ENCODE data around the gene TMEM238L. TPM values are rescaled to one million over a fixed set of nuclear protein-coding genes. Genes with fewer than 3 reads are reported as not detected.
A peak's percentile ranks its signal among the peaks of the same experiment; 100 is the strongest.
"Not testable (repeated sequence)": the region's sequence is repeated elsewhere in the genome, so short reads cannot be mapped to it uniquely, and the experiment has no call there.

TMEM238L gene, protein sequence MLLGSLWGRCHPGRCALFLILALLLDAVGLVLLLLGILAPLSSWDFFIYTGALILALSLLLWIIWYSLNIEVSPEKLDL
- not detected in 2 replicates for total RNA-seq

DNA sequence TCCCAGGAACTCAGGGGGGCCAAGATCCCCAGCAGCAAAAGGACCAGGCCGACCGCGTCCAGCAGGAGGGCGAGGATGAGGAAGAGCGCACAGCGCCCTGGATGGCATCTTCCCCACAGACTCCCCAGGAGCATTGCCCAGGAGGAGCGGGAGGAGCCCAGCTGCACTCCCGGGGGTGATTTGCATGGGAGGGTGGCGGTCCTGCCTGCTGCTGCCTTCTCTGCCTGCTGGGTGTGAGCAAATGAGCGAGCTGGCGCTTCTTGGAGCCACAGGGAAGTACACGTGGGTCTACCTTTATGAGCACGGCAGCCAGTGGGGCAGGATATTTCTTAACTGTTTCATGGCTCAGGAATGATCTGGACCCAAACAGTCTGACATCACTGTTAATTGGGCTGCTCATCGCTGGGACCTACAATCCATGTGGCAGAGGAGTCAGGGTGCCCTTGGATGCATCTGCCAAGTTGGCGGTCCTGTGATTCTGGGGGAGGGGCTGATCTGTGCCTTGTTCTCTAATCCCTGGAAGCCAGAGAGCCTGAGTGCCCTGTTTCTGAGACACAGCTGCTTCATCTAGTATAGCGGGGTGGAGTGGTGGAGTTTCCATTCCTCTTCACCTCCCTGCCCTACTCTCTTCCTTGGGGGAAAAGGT is at the start of gene TMEM238L:
TSS of gene TMEM238L (minus strand) at position 270 of the 646 bp plus-strand sequence. CDS start at position 134, 136 bp downstream.
- no peaks in the 10 kb centered on the region for H3K9me3 Mint-ChIP-seq
- no peak within 1 kb of the TSS for H3K4me3 Mint-ChIP-seq
- DNase-seq (ENCODE audit: low spot score) = no peak
- no peaks in the 10 kb centered on the region for H3K4me1 Mint-ChIP-seq (ENCODE audit: low read depth)
- intact Hi-C loops (cut with micrococcal nuclease) = no loop called here
- H3K27ac Mint-ChIP-seq = no peak within 1 kb of the TSS
- H3K36me3 Mint-ChIP-seq (ENCODE audit: low read depth) = no peaks in the 10 kb centered on the region
- H3K27me3 Mint-ChIP-seq (ENCODE audit: insufficient read depth) = peaks cover 2% of the 10 kb centered on the region

DNA sequence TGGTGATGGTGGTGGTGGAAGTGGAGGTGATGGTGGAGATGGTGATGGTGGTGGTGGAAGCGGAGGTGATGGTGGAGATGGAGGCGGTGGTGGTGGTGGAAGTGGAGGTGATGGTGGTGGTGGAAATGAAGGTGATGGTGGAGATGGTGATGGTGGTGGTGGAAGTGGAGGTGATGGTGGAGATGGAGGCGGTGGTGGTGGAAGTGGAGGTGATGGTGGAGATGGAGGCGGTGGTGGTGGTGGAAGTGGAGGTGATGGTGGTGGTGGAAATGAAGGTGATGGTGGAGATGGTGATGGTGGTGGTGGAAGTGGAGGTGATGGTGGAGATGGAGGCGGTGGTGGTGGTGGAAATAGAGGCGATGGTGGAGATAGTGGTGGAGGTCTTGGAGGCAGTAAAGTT is 42.7 kb upstream of the TMEM238L start:
- not testable (repeated sequence) for H3K9me3 Mint-ChIP-seq; H3K4me3 Mint-ChIP-seq; H3K4me1 Mint-ChIP-seq (ENCODE audit: low read depth); DNase-seq (ENCODE audit: low spot score); H3K36me3 Mint-ChIP-seq (ENCODE audit: low read depth); H3K27ac Mint-ChIP-seq
- peaks cover 15% of the 10 kb centered on the region for H3K27me3 Mint-ChIP-seq (ENCODE audit: insufficient read depth)
- intact Hi-C loops (cut with micrococcal nuclease) = loop anchor here (5.0 kb wide), 2 partner anchors 149 to 214 kb away; partner anchors contain the start of genes ADPRM and SCO1

DNA sequence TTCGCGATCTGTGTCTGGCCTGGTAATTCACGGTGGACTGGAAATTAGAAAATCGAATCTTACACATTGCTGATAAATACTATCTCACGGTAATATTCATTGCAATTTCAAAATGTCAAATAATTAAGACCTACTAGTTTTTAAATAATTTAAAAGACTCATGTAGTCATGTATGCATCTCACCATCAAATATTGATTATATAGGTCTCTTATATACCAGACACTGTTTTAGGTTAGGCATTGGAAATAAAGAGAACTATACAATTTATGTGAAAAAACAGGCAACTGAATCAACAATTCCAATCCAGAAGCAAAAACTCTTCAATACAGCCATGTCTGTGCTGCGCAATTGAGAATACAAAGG is 41.5 kb upstream of the TMEM238L start:
- intact Hi-C loops (cut with micrococcal nuclease) = loop anchor here (1.0 to 5.0 kb wide), 4 partner anchors 73 to 213 kb away; partner anchors contain the start of genes ADPRM and SCO1

DNA sequence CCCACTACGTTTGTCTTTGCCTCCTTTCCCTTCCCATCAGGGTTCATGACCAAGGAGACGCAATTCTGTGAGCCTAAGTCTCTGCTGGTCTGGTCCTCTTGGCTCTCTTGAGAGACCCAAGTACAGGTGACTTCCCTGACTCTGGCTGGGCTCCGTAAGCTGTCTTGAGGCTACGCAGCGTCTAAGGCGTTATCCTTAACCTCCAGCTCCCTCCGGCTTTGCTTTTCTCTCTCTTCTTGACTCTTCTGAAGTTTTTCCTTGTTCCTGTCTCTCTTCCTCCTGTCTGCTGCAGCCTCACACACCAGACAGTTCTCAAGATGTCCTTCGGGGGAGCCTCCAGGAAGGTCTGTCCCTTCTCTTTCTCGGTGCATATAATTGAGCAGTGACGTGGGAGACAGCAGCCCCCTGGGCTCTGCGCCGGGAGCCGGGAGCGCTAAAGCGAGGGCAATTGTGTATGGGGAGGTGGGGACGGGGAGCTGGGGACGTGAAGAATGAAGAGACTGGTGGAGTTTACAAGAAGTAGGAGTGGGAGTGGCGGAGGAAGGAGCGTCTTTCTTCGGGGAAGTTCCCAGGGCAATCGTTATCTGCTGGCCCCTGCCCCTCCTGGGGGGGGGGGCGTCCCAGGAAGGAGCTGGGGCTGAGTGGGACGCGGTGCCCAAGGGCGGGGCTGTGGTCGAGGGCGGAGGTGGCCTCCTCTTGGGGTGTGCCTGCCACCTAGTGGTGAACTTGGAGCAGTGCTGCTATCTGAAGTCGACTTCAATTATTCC is 40.9 kb upstream of the TMEM238L start:
- H3K4me3 Mint-ChIP-seq = peak overlapping the region; percentile 69
- peaks cover 12% of the 10 kb centered on the region for H3K27me3 Mint-ChIP-seq (ENCODE audit: insufficient read depth)
- DNase-seq (ENCODE audit: low spot score) = peak; percentile 49
- H3K27ac Mint-ChIP-seq = no peak overlapping the region
- H3K36me3 Mint-ChIP-seq (ENCODE audit: low read depth) = no peaks in the 10 kb centered on the region
- no peaks in the 10 kb centered on the region for H3K9me3 Mint-ChIP-seq
- intact Hi-C loops (cut with micrococcal nuclease) = loop anchor here (1.0 to 5.0 kb wide), 4 partner anchors 73 to 213 kb away; partner anchors contain the start of genes ADPRM and SCO1
- H3K4me1 Mint-ChIP-seq (ENCODE audit: low read depth) = peaks cover 6% of the 10 kb centered on the region

More for the DNA sequence above, 41.5 kb upstream of the TMEM238L start:
- H3K4me1 Mint-ChIP-seq (ENCODE audit: low read depth) = peaks cover 6% of the 10 kb centered on the region
- peak overlapping the region; percentile 25 for H3K4me3 Mint-ChIP-seq
- no peaks in the 10 kb centered on the region for H3K9me3 Mint-ChIP-seq
- H3K27ac Mint-ChIP-seq = no peak overlapping the region
- DNase-seq (ENCODE audit: low spot score) = no peak
- H3K27me3 Mint-ChIP-seq (ENCODE audit: insufficient read depth) = peaks cover 12% of the 10 kb centered on the region
- no peaks in the 10 kb centered on the region for H3K36me3 Mint-ChIP-seq (ENCODE audit: low read depth)

DNA sequence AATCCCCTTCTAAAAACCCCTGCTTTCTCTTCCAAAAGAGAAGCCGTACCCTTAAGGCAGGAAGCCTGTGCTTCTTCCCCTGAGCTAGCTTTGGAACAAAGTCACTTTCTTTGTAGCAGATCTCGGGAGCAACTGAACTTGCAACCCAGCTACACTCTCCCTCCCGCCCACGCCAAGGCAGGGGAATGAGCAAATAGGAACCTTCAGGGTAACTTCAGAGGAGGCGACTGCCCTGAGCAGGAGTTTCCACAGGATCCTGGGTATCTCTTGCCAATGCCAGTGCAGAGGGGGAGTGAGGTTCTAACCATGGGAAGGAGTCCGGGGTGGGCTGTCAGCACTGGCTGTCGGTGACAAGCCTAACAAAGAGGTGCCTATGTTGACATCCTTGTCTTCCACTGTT is 39.9 kb upstream of the TMEM238L start:
- intact Hi-C loops (cut with micrococcal nuclease) = no loop called here
- H3K4me3 Mint-ChIP-seq = no peak overlapping the region
- peaks cover 6% of the 10 kb centered on the region for H3K4me1 Mint-ChIP-seq (ENCODE audit: low read depth)
- no peak for DNase-seq (ENCODE audit: low spot score)
- peaks cover 12% of the 10 kb centered on the region for H3K27me3 Mint-ChIP-seq (ENCODE audit: insufficient read depth)
- H3K27ac Mint-ChIP-seq = no peak overlapping the region
- no peaks in the 10 kb centered on the region for H3K36me3 Mint-ChIP-seq (ENCODE audit: low read depth)
- H3K9me3 Mint-ChIP-seq = no peaks in the 10 kb centered on the region

DNA sequence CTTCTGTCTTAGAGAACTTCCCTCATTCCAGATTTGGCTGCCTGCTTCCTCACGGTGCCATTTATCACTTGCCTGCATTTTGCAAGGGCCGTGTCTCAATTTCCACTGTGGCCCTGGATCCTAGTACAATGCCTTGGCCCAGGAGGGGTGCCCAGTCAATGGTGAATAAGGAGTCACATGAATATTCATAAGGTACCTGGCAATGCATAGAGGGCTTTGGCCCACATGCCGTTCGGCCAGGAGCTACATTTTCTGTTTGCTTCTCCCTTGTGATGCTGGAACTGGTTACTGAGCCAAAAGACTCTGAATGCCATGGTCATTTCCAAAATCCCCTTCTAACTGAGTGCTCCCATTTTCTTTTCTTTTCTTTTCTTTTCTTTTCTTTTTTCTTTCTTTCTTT is 38.8 kb upstream of the TMEM238L start:
- DNase-seq (ENCODE audit: low spot score) = no peak
- Mint-ChIP-seq H3K9me3 (no peaks in the 10 kb centered on the region), H3K36me3 (ENCODE audit: low read depth) (no peaks in the 10 kb centered on the region), H3K27ac (no peak overlapping the region), H3K27me3 (ENCODE audit: insufficient read depth) (peaks cover 12% of the 10 kb centered on the region), H3K4me3 (no peak overlapping the region), H3K4me1 (ENCODE audit: low read depth) (peaks cover 6% of the 10 kb centered on the region)
- intact Hi-C loops (cut with micrococcal nuclease) = no loop called here

DNA sequence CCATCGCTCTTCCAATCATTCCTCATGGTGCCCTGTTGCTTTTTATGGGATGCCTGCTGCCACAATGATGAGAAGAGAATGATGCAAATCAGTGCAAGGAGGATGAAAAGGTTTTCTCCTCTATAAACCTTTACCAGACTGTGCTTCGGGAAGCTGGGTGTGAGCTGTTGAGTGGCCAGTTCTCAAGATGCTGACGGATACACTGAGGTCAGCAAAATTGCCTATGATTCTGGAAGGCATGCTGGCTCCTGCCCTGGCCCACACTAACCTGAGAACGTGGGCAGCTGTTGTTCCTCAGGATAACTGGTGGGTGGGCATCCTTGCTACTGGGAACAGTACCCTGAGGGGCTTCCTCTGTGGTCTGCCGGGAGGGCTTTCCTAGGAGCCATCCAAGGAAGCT is 34.8 kb upstream of the TMEM238L start:
- no peak overlapping the region for H3K4me3 Mint-ChIP-seq
- H3K27me3 Mint-ChIP-seq (ENCODE audit: insufficient read depth) = peaks cover 8% of the 10 kb centered on the region
- H3K4me1 Mint-ChIP-seq (ENCODE audit: low read depth) = no peaks in the 10 kb centered on the region
- no peak overlapping the region for H3K27ac Mint-ChIP-seq
- no peak for DNase-seq (ENCODE audit: low spot score)
- H3K9me3 Mint-ChIP-seq = no peaks in the 10 kb centered on the region
- intact Hi-C loops (cut with micrococcal nuclease) = no loop called here
- no peaks in the 10 kb centered on the region for H3K36me3 Mint-ChIP-seq (ENCODE audit: low read depth)

DNA sequence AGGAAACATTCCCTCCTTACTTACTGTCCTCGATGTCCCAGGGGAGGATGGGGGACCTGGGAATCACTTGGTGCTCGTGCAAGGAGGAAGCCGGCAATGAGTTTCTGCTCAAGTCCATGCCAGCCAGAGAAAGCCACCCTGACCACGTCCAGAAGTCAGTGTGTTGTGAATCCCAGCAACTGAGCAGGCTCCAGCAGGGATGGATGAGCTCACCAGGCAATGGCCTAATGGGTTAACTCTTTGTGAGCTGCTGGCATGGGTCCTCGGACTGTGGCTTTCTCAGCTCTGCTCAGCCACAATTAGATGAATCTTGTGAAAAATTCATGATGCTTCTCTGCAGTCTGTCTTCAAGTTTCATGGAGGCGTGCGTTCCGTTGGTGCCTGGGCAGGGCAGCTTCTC is 34.0 kb upstream of the TMEM238L start, which contains the start of gene PIRT:
TSS of gene PIRT (minus strand) at position 167 of the 400 bp plus-strand sequence. CDS start 12,442 bp downstream, outside the sequence.
- no peak within 1 kb of the TSS for H3K4me3 Mint-ChIP-seq
- DNase-seq (ENCODE audit: low spot score) = no peak
- no peaks in the 10 kb centered on the region for H3K36me3 Mint-ChIP-seq (ENCODE audit: low read depth)
- H3K9me3 Mint-ChIP-seq = no peaks in the 10 kb centered on the region
- intact Hi-C loops (cut with micrococcal nuclease) = no loop called here
- H3K27me3 Mint-ChIP-seq (ENCODE audit: insufficient read depth) = peaks cover 4% of the 10 kb centered on the region
- no peak within 1 kb of the TSS for H3K27ac Mint-ChIP-seq
- no peaks in the 10 kb centered on the region for H3K4me1 Mint-ChIP-seq (ENCODE audit: low read depth)

DNA sequence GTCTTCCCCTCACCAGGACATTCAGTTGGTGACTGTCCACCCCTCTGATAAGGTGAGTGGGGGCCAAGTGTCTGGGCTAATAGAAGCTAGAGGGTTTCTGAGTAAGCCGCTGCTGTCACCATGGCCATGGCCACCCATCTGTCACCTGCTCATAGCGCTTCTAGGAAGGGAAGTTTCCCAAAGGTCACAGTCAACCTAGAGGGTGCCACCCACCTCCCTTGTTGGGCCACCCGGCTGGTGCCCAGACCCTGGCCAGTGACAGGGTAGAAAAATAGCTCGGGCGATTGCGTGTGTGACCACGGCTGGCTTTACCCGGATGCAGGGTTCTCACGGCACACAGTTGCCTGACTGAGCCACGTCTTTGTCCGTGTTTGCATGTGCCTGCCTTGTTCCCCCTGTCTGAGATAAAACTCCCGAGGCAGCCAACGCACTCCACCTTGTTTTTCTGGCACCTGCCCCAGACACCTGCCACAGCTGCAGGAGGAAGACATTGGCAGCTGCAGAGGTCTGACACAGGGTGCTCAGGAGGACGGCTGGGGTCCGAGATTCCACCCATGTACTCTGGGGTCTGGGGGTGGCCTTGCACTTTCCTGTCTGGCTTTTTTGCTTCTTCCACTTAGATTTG is 33.2 kb upstream of the TMEM238L start:
- H3K27ac Mint-ChIP-seq = no peak overlapping the region
- no peak overlapping the region for H3K4me3 Mint-ChIP-seq
- H3K9me3 Mint-ChIP-seq = no peaks in the 10 kb centered on the region
- no peaks in the 10 kb centered on the region for H3K4me1 Mint-ChIP-seq (ENCODE audit: low read depth)
- no peaks in the 10 kb centered on the region for H3K27me3 Mint-ChIP-seq (ENCODE audit: insufficient read depth)
- H3K36me3 Mint-ChIP-seq (ENCODE audit: low read depth) = no peaks in the 10 kb centered on the region
- DNase-seq (ENCODE audit: low spot score) = no peak
- intact Hi-C loops (cut with micrococcal nuclease) = no loop called here

DNA sequence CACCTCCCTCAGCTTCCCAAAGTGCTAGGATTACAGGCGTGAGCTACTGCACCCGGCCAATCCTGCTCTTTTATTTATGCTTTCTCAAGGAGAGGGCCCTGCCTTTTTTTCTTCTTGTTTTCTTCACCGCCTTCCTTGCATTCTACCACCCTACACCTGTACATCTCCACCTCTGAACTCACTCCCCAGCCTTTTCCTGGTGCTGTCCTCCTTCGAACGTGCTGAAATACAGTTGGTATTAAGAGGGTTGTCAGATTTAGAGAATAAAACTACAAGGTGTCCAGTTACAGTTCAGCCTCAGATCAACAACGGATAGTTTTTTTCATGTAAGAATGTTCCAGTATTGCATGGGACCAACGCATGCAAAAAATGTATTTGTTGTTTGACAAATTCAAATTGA is 32.2 kb upstream of the TMEM238L start:
- Mint-ChIP-seq H3K36me3 (ENCODE audit: low read depth) (no peaks in the 10 kb centered on the region), H3K27me3 (ENCODE audit: insufficient read depth) (no peaks in the 10 kb centered on the region), H3K27ac (no peak overlapping the region), H3K9me3 (no peaks in the 10 kb centered on the region), H3K4me3 (no peak overlapping the region), H3K4me1 (ENCODE audit: low read depth) (no peaks in the 10 kb centered on the region)
- DNase-seq (ENCODE audit: low spot score) = no peak
- intact Hi-C loops (cut with micrococcal nuclease) = no loop called here

DNA sequence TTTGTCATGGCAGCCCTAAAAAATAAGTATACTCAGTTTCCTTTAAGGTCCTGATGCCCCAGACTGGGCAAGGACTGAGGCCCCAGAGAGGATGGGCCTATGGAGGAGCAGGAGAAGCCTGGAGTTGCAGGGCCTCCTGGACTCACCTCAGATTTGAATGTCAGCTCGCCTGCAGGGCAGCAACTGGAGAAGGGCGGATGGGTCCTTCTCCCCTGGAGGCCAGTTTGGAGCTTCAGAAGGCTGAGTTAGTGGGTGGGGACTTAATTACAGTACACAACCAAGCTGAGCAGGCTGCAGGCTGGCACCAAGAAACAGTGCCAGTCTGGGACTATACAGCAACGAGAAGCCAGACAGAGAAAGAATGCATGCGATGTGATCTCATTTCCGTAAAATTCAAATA is 27.8 kb upstream of the TMEM238L start:
- H3K9me3 Mint-ChIP-seq = no peaks in the 10 kb centered on the region
- no peaks in the 10 kb centered on the region for H3K36me3 Mint-ChIP-seq (ENCODE audit: low read depth)
- no peak for DNase-seq (ENCODE audit: low spot score)
- H3K4me3 Mint-ChIP-seq = no peak overlapping the region
- no peaks in the 10 kb centered on the region for H3K4me1 Mint-ChIP-seq (ENCODE audit: low read depth)
- H3K27ac Mint-ChIP-seq = no peak overlapping the region
- no peaks in the 10 kb centered on the region for H3K27me3 Mint-ChIP-seq (ENCODE audit: insufficient read depth)
- intact Hi-C loops (cut with micrococcal nuclease) = no loop called here

DNA sequence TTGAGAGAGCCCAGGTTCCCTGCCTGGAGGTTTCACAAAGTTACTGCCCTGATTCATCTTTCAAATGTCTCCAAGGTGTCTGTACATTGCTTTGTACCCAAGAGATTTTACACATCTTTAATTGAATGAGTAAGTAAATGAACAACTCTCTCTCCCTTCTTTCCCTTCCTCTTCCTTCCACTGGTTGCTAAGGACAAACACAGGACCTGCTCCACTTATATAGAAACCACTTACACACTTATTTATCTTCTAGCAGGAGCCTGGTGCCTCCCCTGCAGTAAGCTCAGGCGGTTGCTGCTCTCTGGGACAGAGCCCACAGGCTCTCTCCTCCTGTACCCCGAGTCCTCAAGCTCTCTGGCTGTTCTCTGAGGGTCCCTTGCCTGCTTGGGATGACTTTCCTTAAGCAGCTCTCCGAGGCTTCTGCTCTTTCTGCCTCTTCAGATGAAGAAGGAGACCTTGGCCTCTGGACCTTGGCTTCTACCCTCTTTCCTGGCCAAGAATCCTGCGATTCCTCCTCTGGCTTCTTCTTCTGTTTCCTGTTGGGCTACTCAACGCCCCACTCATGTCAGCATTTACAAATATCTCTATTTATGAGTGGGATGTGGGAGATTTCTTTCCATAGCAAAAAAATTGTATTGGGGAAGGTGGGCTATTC is 24.1 kb upstream of the TMEM238L start:
- Mint-ChIP-seq H3K4me3 (no peak overlapping the region), H3K4me1 (ENCODE audit: low read depth) (no peaks in the 10 kb centered on the region), H3K27ac (no peak overlapping the region), H3K9me3 (no peaks in the 10 kb centered on the region), H3K27me3 (ENCODE audit: insufficient read depth) (no peaks in the 10 kb centered on the region), H3K36me3 (ENCODE audit: low read depth) (no peaks in the 10 kb centered on the region)
- intact Hi-C loops (cut with micrococcal nuclease) = no loop called here
- no peak for DNase-seq (ENCODE audit: low spot score)

All from activated T-helper 1 cell treated with anti-CD3 and anti-CD28 coated beads, Interleukin-12 subunit alpha, Interleukin-12 subunit beta, Interleukin-2, Interleukin-4 antibody, amounts not matched to agents 30 ng/mL and 10 ng/mL and 1 ng/mL, durations not matched to agents 14 hours and 24 hours and 36 hours (primary cell).